DOHH2 (cell line): ENCODE measurements around the gene VWF.

Experiments
- CTCF ChIP-seq: fragments of 200-600 bp; sonication (generic); IDR thresholded peaks from one replicate; pipeline ENCODE4 v1.5.1; 2014; ENCODE audit warnings: antibody characterized with exemption, mild to moderate bottlenecking, low read depth, low read length; ENCODE audit not compliant: poor library complexity, severe bottlenecking
- EZH2phosphoT487 ChIP-seq: fragments of 200-600 bp; sonication (generic); IDR thresholded peaks from 2 replicates; pipeline ENCODE4 v1.6.1; 2017; ENCODE audit warnings: borderline replicate concordance, mild to moderate bottlenecking, antibody characterized with exemption, low read length, moderate library complexity, mixed read lengths

DNA sequence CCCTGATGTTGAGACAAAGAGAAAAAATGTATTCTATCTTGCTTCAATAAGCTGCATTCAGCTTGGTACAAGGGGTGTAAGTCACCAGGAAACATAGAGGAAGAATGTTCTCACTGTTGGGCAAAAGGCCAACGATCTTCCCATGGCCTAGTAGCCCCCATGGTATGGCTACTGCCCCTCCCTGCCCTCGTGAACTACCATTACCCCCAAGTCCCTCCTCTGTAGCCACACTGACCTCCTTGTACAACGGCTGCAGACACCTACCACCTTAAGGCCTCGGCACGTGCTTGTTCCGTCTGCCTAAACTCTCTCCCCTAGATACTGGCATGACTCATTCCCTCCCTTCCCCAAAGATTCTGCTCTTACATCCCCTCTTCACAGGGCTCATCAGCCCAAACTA is 97.5 kb downstream of the VWF start:
- no peak for TF ChIP-seq CTCF
- no peak for TF ChIP-seq EZH2phosphoT487
